ENCODE measurements around the gene RXYLT1. TPM values are rescaled to one million over a fixed set of nuclear protein-coding genes. Genes with fewer than 3 reads are reported as not detected.

The RXYLT1 gene
- polyA plus RNA-seq, 1 donor = 20.1 TPM

DNA sequence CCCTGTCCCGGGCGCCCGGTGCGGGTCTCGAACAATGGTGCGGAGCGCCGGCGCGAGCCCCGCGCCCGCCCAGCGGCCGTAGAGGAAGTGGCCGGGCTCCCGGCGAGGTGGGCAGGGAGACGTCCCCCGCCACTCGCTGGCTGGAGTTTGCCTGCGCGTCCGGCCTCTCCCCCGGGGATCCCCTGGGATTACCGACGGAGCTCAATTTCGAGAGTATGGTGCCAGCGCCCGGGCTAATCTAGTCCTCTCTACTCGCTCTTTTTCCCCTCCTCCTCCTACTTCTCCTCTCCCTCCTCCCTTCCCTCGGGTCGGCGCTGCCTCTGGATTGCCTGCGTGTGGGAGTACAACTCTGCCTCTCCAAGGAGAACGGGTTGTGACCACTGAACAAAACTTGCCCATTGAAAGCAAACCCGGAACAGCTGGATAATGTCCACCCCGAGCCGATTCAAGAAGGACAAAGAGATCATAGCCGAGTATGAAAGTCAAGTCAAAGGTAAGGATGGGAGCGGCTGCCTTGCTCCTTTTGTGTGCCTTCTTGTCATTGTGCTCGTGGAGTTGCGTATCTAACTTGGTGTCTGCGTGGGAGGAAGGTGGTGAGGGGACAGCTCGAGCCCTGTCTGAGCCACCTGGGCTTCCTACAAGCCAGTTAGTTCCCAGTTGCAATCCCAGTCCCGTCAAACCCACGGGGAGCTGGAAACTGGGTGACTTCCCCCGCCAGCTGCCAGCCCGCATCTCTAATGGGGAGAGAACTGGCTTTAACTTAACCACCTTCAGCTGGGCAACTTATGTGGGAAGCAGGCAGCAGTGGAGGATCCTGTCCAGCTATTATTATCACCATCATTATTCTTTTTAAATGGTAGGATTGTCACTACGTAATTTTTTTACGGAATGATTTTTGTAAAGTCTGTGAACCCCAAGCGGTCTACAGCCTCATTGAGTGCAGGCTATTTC, 65.0 kb downstream of the RXYLT1 start, which contains the start of gene SRGAP1:
Gene SRGAP1, plus strand, starts transcription at position 310 of the 951 bp plus-strand sequence. Its CDS starts 117 bp downstream, at position 427.
- peak; percentile 69 for DNase-seq

GRCh38 chr12:63845726-63846125, 66.0 kb downstream of the RXYLT1 start:
- no peak for DNase-seq

GRCh38 chr12:63846238-63846967, 66.7 kb downstream of the RXYLT1 start:
- DNase-seq = no peak

GRCh38 chr12:63848450-63848849, 68.7 kb downstream of the RXYLT1 start:
- DNase-seq = no peak

DNA sequence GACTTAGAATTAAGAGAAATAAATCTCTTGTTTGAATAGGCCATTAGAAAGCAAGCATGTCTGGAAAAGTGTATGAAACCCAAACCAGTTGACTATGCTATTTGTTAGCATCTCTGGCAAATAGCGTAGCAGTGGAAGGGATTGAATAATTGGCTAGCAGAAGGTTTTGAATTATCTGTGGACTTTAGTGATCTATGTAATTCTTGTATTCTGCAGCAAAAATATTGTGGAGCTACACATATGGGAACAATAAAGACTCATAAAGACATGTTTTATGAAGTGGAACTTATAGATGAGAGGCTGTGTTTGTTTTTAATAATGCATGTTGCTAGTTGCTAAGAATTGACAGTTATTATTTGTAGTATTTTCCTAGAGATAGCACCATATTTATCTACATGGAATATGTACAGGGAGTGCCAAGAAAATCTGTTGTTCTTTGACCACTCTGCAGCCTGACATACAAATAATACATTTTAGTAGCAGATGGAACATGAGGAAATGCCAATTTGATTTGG, 69.5 kb downstream of the RXYLT1 start:
- no peak for DNase-seq

DNA sequence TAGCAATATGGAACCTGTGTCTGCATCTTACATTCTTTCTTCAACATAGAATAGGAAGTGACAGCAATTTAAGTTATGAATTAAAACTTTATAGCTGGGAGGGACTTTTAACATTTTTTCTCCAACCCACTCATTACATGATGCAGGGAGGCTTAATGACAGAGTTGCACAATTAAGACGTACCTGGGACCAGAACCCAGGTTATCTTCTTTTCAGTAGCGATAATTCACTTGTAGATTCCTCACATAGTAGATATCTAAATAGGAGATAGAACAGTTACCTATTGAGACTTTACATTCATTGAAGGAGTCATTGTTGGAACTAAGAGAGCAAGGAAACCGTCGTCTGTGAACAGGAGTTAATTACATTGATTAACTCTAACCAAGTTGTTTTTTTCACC, 69.9 kb downstream of the RXYLT1 start:
- no peak for DNase-seq

GRCh38 chr12:63853978-63854377, 74.3 kb downstream of the RXYLT1 start:
- no peak for DNase-seq

GRCh38 chr12:63855299-63855698, 75.6 kb downstream of the RXYLT1 start:
- no peak for DNase-seq

- DNase-seq = no peak
Observed at GRCh38 chr12:63857771-63858670, 78.3 kb downstream of the RXYLT1 start.

Other genes with a start within 250 kb of the RXYLT1 start
- gene DPY19L2, start 111.4 kb upstream of the RXYLT1 start, polyA plus RNA-seq (ENCODE audit: insufficient read length) = 11.2 TPM
- gene SRGAP1, start 64.8 kb downstream of the RXYLT1 start, polyA plus RNA-seq (ENCODE audit: insufficient read length) = 6.6 TPM